Measurements from ENCODE around the gene DTYMK. TPM values are rescaled to one million over a fixed set of nuclear protein-coding genes. Genes with fewer than 3 reads are reported as not detected.

DTYMK gene
- total and polyA plus RNA-seq, 2 donors (not counting 3 experiments of a cell fraction or from before 2014, with no cell fraction given) = 67.0 to 104 TPM

GRCh38 chr2:241701149-241701398 lies 14.5 kb upstream of the DTYMK start:
- no peaks in the 10 kb centered on the region for H3K27me3 ChIP-seq (ENCODE audit: control insufficient read depth in 2 of 2, insufficient read depth in 2 of 2, low read length in 2 of 2)
- dilution Hi-C loops (cut with MboI; ENCODE audit: extremely low pct_ligation_motif_present, low sequenced_read_pairs) = no loop called here
- peak overlapping the region; percentile 10 for H2AFZ ChIP-seq (ENCODE audit: low read depth, low read length)
- TF ChIP-seq FOS (IDR thresholded peaks at IDR 0.05; ENCODE audit: borderline replicate concordance, insufficient read depth, low read length) (no peak), CTCF (IDR thresholded peaks at IDR 0.05; ENCODE audit: extremely low read depth in 1 of 2, insufficient read depth in 1 of 2, low read depth in 1 of 2, low read length in 2 of 2) (peak; percentile 26 to 60), MAX (IDR thresholded peaks at IDR 0.05; ENCODE audit: insufficient read depth, insufficient read length) (peak; percentile 85)
- no peak overlapping the region for H3K9ac ChIP-seq (replicated peaks; ENCODE audit: extremely low read depth, insufficient read depth, low read length)
- no peaks in the 10 kb centered on the region for H3K9me3 ChIP-seq (replicated peaks; ENCODE audit: control insufficient read depth, insufficient read depth, low read length)
- H4K20me1 ChIP-seq (replicated peaks; ENCODE audit: control insufficient read depth, extremely low read depth, insufficient read depth, low read length) = no peaks in the 10 kb centered on the region
- H3K9me1 ChIP-seq (replicated peaks; ENCODE audit: control insufficient read depth, extremely low read depth, insufficient read depth, low read length) = no peaks in the 10 kb centered on the region
- peaks cover 10% of the 10 kb centered on the region for H3K79me2 ChIP-seq (ENCODE audit: control insufficient read depth, insufficient read depth, low read length)
- intact Hi-C loops (cut with micrococcal nuclease) = loop anchor here (1.0 to 5.0 kb wide), 4 partner anchors 15 to 384 kb away; partner anchors contain the start of genes ATG4B, DTYMK, FARP2 and HDLBP
- CTCF ChIA-PET = interaction anchor here (1.5 to 4.8 kb wide), 4 partner anchors 10 to 178 kb away, joined by 3 to 41 read pairs (median 4); partner anchors contain the start of genes D2HGDH and DTYMK
- DNase-seq (ENCODE audit: low read depth, low spot score) (no peak), FAIRE-seq (peak; percentile 97)
- peak overlapping the region; percentile 16 to 75 (median 28) for H3K4me3 ChIP-seq (replicated peaks in 1 of 3; ENCODE audit: insufficient read depth in 1 of 3, low read depth in 1 of 3, low read length in 3 of 3)
- H3K4me2 ChIP-seq (ENCODE audit: insufficient read depth, low read length) = peak overlapping the region; percentile 34
- H3K36me3 ChIP-seq (ENCODE audit: control insufficient read depth in 2 of 2, extremely low read depth in 1 of 2, insufficient read depth in 2 of 2, low read length in 2 of 2) = peaks cover 0 to 4% of the 10 kb centered on the region in 2 experiments
- H3K27ac ChIP-seq (ENCODE audit: insufficient read depth, low read depth, low read length) = no peak overlapping the region
- peaks cover 6% of the 10 kb centered on the region for H3K4me1 ChIP-seq (ENCODE audit: control insufficient read depth, extremely low read depth, insufficient read depth, low read length)
- BruUV-seq (replicated peaks) = no TSS peak
- POLR2A ChIA-PET = interaction anchor here (1.1 kb wide), 1 partner anchor 14 kb away, joined by 6 read pairs; the partner anchor contains the start of gene DTYMK

GRCh38 chr2:241695651-241696050 lies 9.0 kb upstream of the DTYMK start:
- peaks cover 3 to 8% of the 10 kb centered on the region in 2 experiments for H3K36me3 ChIP-seq (ENCODE audit: control insufficient read depth in 2 of 2, extremely low read depth in 1 of 2, insufficient read depth in 2 of 2, low read length in 2 of 2)
- CTCF ChIA-PET = no interaction called here
- peaks cover 3% of the 10 kb centered on the region for H3K79me2 ChIP-seq (ENCODE audit: control insufficient read depth, insufficient read depth, low read length)
- no peak overlapping the region for H3K4me2 ChIP-seq (ENCODE audit: insufficient read depth, low read length)
- H3K4me3 ChIP-seq (replicated peaks in 1 of 3; ENCODE audit: insufficient read depth in 1 of 3, low read depth in 1 of 3, low read length in 3 of 3) = no peak overlapping the region
- H2AFZ ChIP-seq (ENCODE audit: low read depth, low read length) = no peak overlapping the region
- H3K4me1 ChIP-seq (ENCODE audit: control insufficient read depth, extremely low read depth, insufficient read depth, low read length) = no peaks in the 10 kb centered on the region
- no peak for FAIRE-seq
- DNase-seq (ENCODE audit: low read depth, low spot score) = no peak
- intact Hi-C loops (cut with micrococcal nuclease) = no loop called here
- POLR2A ChIA-PET = no interaction called here
- H4K20me1 ChIP-seq (replicated peaks; ENCODE audit: control insufficient read depth, extremely low read depth, insufficient read depth, low read length) = no peaks in the 10 kb centered on the region
- no peak overlapping the region for H3K27ac ChIP-seq (ENCODE audit: insufficient read depth, low read depth, low read length)
- no peaks in the 10 kb centered on the region for H3K27me3 ChIP-seq (ENCODE audit: control insufficient read depth in 2 of 2, insufficient read depth in 2 of 2, low read length in 2 of 2)
- H3K9me3 ChIP-seq (replicated peaks; ENCODE audit: control insufficient read depth, insufficient read depth, low read length) = no peaks in the 10 kb centered on the region
- no TSS peak for BruUV-seq (replicated peaks)
- H3K9ac ChIP-seq (replicated peaks; ENCODE audit: extremely low read depth, insufficient read depth, low read length) = no peak overlapping the region
- dilution Hi-C loops (cut with MboI; ENCODE audit: extremely low pct_ligation_motif_present, low sequenced_read_pairs) = no loop called here
- no peaks in the 10 kb centered on the region for H3K9me1 ChIP-seq (replicated peaks; ENCODE audit: control insufficient read depth, extremely low read depth, insufficient read depth, low read length)
- TF ChIP-seq EZH2 (IDR thresholded peaks at IDR 0.05; ENCODE audit: borderline replicate concordance, low read depth, low read length, severe bottlenecking) = no peak
- no peak for TF ChIP-seq JUN (IDR thresholded peaks at IDR 0.05; ENCODE audit: borderline replicate concordance, insufficient read depth, insufficient read length, low read depth)
- no peak for TF ChIP-seq FOS (IDR thresholded peaks at IDR 0.05; ENCODE audit: borderline replicate concordance, insufficient read depth, low read length)
- TF ChIP-seq POLR2AphosphoS5 (IDR thresholded peaks at IDR 0.05; ENCODE audit: insufficient read depth, low read depth, low read length) = no peak
- TF ChIP-seq MYC (IDR thresholded peaks at IDR 0.05; ENCODE audit: low read depth, low read length) = no peak
- TF ChIP-seq CTCF (IDR thresholded peaks at IDR 0.05; ENCODE audit: extremely low read depth in 1 of 2, insufficient read depth in 1 of 2, low read depth in 1 of 2, low read length in 2 of 2) = no peak
